Left hindlimb (tissue), 1 donor: ENCODE data around the gene ABCA8.
"Not testable (repeated sequence)": the region's sequence is repeated elsewhere in the genome, so short reads cannot be mapped to it uniquely, and the experiment has no call there.

Source experiments
- DNase-seq: peaks from one replicate; pipeline ENCODE4 v3.0.0-alpha.2; 2018

ABCA8 gene

DNA sequence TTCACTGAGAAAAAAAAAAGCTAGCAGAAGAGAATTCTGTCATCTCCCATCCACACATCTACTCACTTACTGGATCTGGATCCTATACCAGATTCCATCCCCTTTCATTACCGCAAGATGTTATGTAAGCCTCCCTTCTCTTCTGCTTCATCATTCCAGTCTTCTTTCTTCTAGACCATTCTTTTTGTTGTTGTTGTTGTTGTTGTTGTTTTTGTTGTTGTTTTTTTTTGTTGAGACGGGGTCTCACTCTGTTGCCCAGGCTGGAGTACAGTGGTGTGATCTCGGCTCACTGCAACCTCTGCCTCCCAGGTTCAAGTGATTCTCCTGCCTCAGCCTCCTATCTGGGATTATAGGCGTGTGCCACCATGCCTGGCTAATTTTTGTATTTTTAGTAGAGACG, 131.0 kb downstream of the ABCA8 start:
- not testable (repeated sequence) for DNase-seq

DNA sequence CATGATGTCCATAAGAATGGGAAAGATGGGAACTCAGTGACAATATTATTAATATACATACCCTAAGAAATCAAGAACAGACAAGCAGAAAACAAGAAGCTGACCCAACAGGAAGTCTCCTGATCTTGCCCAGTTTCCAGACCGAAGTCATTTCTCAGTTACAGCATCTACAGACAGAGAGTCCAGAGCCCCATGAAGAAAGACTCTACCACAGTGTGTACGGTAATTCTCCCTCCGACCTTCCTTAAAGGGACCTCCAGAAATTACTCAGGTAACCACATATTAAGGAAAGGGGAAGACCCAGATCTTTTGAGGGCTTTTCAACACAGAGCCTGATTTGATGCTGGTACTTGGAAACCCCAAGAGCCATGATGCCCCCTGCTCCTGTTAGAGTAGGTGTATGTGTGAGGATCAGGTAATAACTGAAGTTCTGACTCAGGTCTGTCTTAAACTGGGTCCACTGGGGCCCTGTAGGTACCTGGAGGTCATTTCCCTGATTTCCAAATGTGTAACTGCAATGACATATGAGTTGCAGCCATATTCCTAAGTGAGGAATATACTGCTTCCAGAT, 132.4 kb downstream of the ABCA8 start:
- no peak for DNase-seq

DNA sequence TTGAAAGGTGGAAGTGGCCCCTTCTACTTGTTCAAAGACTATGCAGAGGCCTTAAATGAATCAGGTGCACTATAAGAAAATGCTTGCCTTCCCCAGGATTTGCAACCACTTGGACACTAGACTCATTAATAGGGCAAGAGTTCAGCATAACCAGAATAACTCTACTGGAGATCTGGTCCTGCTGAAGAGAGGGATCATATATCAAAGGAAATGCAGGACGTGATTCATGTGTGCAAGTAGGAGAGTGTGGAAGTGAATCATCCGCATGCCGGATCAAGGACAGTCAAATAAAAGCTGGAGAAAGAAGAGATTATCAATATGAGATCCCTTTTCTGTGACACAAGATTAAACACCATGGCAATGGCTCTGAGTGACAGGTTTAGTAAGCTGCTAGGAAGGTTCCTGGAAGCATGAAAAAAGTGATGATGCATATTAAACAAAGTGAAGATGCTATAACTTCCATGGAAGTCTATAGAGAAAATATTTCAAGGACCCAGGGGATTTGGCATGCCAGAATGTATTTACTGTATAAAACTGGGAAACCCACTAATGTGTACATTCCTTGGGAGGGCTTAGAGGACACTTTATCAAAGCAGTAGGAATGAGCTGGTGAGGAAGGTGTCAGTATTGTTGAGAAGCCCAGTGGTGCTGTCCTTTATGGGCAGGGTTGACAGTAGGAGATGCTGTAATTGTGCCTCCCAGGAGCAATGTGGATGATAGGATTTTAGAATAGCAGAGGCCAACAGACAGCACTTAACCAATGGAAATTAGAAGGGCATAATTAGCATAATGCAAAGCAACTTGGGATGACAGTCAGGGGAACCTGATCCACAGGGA, 133.1 kb downstream of the ABCA8 start:
- DNase-seq, result no peak

DNA sequence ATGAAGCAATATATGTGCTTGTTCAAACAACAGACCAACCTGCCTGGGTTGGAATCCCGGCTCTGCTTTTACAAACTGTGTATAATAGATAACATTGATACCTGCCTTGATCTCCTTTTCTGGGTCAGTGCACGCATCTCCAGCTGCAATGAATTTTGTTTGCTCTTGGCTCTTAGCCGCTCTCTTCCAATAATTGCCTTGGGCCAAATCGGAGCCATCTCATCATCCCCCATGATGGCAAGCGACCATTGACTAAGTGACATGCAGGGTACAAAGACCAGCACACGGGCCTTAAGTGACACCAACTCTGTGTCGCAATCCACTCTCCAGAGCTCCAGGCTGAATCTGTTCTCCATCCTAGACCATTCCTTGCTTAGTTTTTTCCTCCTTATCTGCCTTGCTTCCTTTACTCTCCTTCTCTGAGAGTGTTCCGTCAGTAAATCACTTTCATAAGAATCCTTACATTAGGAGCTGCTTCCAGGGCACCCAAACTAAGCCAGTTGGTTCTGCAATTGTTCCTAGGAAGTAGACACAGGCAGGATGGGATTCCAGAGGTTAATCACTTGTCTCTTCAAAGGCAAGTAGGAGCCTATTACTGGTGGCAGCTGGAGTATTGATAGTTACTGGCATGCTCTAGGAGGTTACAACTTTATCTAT, 134.2 kb downstream of the ABCA8 start:
- DNase-seq, result no peak

DNA sequence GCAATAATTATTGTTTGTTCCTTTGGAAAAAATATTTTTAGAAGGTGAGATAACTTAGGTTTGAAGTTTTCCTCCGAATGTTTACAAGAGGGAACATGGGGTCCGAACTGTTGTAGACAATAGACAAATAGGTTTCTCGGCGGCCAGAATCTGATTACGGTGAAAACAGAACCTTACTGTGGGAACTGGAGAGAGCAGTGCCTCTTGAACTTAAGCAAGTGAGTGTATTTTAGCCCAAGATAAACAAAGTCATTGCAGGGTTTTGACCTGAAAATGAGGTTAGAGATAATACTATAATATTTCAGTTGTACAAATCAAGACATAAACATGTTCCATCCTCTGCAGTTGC, 134.7 kb downstream of the ABCA8 start:
- DNase-seq, result no peak

DNA sequence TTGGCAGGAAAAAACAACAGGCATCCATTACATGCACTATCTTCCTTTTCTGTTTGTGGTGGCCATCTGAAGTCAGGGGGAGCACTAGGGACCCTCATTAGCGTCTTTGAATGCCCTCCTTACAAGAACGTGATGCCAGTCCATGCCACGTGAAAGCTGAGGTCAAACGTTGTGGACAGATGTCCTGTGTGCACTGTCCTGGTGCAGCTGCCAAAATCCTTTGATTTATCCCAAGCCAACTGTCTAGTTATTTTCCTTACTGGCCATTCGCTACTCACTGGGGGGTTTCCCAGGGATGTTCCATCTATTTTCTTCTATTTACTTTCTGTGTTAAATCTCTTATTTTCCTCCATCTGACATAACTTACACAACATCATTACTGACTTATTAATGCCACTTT, 135.7 kb downstream of the ABCA8 start:
- no peak for DNase-seq
